SJSA1 (cell line): Measurements from ENCODE around the gene FALEC. TPM values are rescaled to one million over a fixed set of nuclear protein-coding genes. Genes with fewer than 3 reads are reported as not detected.

Experiments used
- DNase-seq, 2 experiments: peaks; one replicate each; pipeline ENCODE4 v3.0.0-alpha.2; 2015 to 2020; ENCODE audit warnings: low spot score in 2 of 2, low read depth in 1 of 2
- H3K27ac ChIP-seq: fragments of 250-450 bp; sonication (Bioruptor Pico); 2 replicates; pipeline ENCODE4 v1.5.1; 2020; ENCODE audit warnings: mild to moderate bottlenecking, moderate library complexity
- H3K27me3 ChIP-seq: fragments of 250-450 bp; sonication (Bioruptor Pico); replicated peaks from 2 replicates; pipeline ENCODE4 v1.5.1; 2020; ENCODE audit warnings: mild to moderate bottlenecking, moderate library complexity
- H3K36me3 ChIP-seq: fragments of 250-450 bp; sonication (Bioruptor Pico); 2 replicates; pipeline ENCODE4 v1.5.1; 2020; ENCODE audit warnings: mild to moderate bottlenecking
- H3K4me1 ChIP-seq: fragments of 250-450 bp; sonication (Bioruptor Pico); replicated peaks from 2 replicates; pipeline ENCODE4 v1.6.1; 2021; ENCODE audit warnings: mild to moderate bottlenecking
- H3K4me3 ChIP-seq: fragments of 250-450 bp; sonication (Bioruptor Pico); 2 replicates; pipeline ENCODE4 v1.5.1; 2020; ENCODE audit warnings: mild to moderate bottlenecking
- H3K9me3 ChIP-seq: fragments of 250-450 bp; sonication (Bioruptor Pico); replicated peaks from 2 replicates; pipeline ENCODE4 v1.5.1; 2020; ENCODE audit warnings: mild to moderate bottlenecking
- total RNA-seq: library from RNA; depleted of rRNA; stranded (reverse); fragments of >200 nt; shearing (Covaris generic); gene quantifications from 2 replicates; pipeline ENCODE4 v1.2.3, GENCODE V29; 2014; rRNA removed

Gene FALEC
- not detected in 2 replicates for total RNA-seq

DNA sequence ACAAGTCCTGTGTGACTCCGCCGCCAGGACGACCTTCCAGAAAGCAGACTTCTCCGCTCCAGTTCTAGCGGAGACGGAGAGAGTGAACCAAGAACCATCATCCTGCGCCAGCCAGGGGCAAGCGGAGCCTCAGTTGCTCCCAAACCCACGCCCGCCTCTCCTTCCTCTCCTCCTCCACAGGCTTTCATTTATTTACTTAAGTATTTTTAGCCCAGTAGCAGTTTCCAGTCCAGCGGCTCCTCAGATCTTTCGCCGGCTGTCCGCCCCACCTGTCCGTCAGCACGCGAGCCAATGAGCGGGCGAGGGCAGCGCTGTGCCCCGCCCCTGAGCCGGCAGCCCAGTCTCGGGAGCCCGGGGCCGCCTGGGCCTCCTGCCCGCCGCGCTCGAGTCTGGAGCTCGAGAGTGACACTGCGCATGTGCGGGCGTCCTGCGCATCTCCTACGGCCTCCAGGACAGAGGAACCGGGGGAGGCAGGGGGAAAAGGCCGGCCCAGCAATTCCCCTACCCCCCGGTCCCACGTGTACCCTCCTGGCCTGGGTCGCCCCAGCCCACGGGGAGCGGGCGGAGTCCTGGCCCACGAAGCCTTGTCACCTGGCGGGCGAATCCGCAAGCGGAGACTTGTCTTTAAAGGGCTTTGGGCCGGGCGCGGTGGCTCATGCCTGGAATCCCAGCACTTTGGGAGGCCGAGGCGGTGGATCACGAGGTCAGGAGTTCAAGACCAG is at the start of gene FALEC:
FALEC (plus strand) TSS at position 425 of the 722 bp plus-strand sequence.
- H3K27ac ChIP-seq = no peak within 1 kb of the TSS; the same call in 1 of the 2 replicates
- peaks cover 15% of the 10 kb centered on the region for H3K4me1 ChIP-seq
- H3K27me3 ChIP-seq = no peaks in the 10 kb centered on the region
- H3K9me3 ChIP-seq = no peaks in the 10 kb centered on the region
- peak; percentile 96 to 97 for DNase-seq
- H3K36me3 ChIP-seq = peaks cover 30% of the 10 kb centered on the region
- peak within 1 kb of the TSS; percentile 44 for H3K4me3 ChIP-seq

DNA sequence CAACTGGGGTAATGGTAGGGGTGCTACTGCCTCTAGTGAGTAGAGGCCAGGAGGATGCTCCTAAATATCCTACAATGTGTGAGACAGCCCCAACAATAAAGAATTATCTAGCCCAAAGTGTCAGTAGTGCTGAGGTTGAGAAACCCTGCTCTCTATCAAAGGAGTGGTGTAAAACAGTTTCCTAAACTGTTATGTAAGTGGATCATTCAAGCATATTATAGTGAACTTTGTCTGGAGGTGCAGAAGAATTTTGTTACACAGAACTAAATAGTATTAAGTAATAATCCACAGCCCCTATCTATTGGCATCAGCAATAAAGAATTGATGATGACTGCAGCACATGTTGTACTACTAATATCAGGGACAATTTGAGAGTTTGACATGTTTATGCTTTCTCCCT is 48.6 kb upstream of the FALEC start:
- no peak overlapping the region for H3K4me3 ChIP-seq

DNA sequence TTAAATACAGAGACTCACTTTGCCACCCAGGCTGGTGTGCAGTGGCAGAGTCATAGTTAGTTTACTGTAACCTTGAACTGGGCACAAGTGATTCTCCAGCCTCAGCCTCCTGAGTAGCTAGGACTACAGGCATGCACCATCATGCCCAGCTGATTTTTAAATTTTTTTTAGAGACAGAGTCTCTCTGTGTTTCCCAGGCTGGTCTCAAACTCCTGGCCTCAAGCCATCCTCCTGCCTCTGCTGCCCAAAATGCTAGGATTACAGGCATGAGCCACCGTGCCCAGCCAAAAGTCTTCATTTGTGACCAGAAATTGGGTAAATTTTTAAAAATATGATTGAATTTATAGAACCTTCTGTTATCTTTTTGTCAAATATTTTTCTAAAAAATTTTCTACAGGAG is 46.3 kb upstream of the FALEC start:
- no peak overlapping the region for H3K27ac ChIP-seq

More for the DNA sequence above, 48.6 kb upstream of the FALEC start:
- H3K4me1 ChIP-seq = no peaks in the 10 kb centered on the region
- peaks cover 43% of the 10 kb centered on the region for H3K36me3 ChIP-seq
- no peak for DNase-seq
- no peaks in the 10 kb centered on the region for H3K27me3 ChIP-seq
- H3K27ac ChIP-seq = no peak overlapping the region
- H3K9me3 ChIP-seq = no peaks in the 10 kb centered on the region

DNA sequence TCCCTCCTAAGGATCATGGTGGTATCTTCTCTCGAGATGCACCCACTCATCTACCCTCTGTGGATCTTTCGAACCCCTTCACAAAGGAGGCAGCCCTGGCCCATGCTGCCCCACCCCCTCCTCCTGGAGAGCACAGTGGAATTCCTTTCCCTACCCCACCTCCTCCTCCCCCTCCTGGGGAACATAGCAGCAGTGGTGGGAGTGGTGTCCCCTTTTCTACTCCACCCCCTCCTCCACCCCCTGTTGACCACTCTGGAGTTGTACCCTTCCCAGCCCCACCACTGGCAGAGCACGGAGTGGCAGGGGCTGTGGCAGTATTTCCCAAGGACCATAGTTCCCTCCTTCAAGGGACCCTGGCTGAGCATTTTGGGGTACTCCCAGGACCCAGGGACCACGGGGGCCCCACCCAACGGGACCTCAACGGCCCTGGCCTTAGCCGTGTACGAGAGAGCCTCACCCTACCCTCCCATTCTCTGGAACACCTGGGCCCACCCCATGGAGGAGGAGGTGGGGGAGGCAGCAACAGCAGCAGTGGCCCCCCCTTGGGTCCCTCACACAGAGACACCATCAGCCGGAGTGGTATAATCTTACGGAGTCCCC is 42.9 kb upstream of the FALEC start:
- DNase-seq = no peak
- Histone ChIP-seq H3K27ac (no peak overlapping the region), H3K4me1 (peaks cover 21% of the 10 kb centered on the region)

More for the DNA sequence above, 46.3 kb upstream of the FALEC start:
- peaks cover 5% of the 10 kb centered on the region; the same call in 1 of the 2 replicates for H3K27me3 ChIP-seq
- H3K4me1 ChIP-seq = no peaks in the 10 kb centered on the region
- H3K4me3 ChIP-seq = no peak overlapping the region
- no peaks in the 10 kb centered on the region for H3K9me3 ChIP-seq
- peaks cover 55% of the 10 kb centered on the region for H3K36me3 ChIP-seq
- no peak for DNase-seq

DNA sequence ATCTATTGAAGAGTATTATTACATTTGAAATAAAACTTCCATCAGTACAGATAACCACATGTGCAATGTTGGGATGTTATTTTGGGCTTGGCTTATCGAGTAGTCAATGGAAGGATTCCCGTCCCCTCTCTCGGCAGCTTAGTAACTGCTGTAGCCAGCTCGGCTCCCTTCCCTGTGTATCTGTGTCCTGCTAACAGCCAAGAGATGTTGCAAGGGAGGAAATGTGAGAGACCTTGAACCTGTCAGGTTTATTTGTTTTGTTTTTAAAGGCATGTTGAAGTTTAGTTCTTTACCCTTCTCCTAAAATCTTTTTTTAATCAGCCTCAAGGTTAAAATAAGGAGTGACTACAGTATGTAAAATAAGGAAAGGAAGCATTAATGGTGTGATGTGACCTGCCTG is 41.9 kb upstream of the FALEC start:
- no peak for DNase-seq
- H3K9me3 ChIP-seq = no peaks in the 10 kb centered on the region
- H3K4me1 ChIP-seq = peaks cover 26% of the 10 kb centered on the region
- no peak overlapping the region for H3K4me3 ChIP-seq
- H3K27ac ChIP-seq = no peak overlapping the region
- H3K36me3 ChIP-seq = peaks cover 38% of the 10 kb centered on the region
- peaks cover 11% of the 10 kb centered on the region; the same call in 1 of the 2 replicates for H3K27me3 ChIP-seq

More for the DNA sequence above, 42.9 kb upstream of the FALEC start:
- H3K36me3 ChIP-seq = peaks cover 38% of the 10 kb centered on the region
- H3K9me3 ChIP-seq = no peaks in the 10 kb centered on the region
- no peak overlapping the region for H3K4me3 ChIP-seq
- H3K27me3 ChIP-seq = peaks cover 11% of the 10 kb centered on the region; the same call in 1 of the 2 replicates

DNA sequence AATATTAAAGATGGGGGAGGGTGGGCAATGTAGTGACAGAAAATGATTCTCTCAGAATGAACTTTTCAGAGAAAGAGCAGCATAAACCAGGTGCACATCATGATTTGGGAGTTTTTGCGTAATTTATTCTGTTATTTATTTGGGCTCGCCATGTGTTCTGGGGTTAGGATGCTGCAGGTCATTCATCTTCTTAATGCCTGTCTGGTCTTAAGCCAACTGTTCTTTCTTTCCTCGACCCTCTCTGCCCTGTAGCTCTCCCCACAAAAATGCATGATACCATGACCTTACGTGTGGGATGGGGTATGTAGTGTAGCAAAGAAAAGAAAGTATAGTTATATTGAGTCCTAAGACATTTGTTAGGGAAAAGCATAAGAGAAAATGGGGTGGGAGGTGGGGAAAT is 40.7 kb upstream of the FALEC start:
- no peaks in the 10 kb centered on the region for H3K9me3 ChIP-seq
- peaks cover 26% of the 10 kb centered on the region for H3K4me1 ChIP-seq
- H3K4me3 ChIP-seq = no peak overlapping the region
- peaks cover 35% of the 10 kb centered on the region for H3K36me3 ChIP-seq
- H3K27ac ChIP-seq = no peak overlapping the region
- no peak for DNase-seq
- H3K27me3 ChIP-seq = peaks cover 20% of the 10 kb centered on the region

DNA sequence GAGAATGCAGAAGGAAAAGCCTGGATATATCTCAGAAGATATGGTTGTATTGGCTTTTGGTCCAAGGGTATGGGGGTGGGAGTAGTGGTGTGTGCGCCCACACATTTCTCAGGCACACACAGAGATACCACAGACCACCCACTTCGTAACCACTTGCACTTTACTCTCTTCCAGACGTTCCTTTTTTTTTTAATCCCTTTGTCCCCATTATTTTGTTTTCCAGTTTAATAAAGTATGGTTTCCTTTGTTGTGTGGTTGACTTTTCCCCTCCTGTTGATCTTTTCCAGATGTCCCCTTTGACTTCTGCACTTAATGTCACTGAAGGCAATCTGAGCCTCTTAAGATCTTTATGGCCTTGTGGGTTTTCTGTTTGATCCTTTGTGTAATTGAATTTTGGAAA is 38.8 kb upstream of the FALEC start:
- H3K36me3 ChIP-seq = peaks cover 16% of the 10 kb centered on the region
- DNase-seq = peak; percentile 61 to 79
- peaks cover 20% of the 10 kb centered on the region for H3K27me3 ChIP-seq

DNA sequence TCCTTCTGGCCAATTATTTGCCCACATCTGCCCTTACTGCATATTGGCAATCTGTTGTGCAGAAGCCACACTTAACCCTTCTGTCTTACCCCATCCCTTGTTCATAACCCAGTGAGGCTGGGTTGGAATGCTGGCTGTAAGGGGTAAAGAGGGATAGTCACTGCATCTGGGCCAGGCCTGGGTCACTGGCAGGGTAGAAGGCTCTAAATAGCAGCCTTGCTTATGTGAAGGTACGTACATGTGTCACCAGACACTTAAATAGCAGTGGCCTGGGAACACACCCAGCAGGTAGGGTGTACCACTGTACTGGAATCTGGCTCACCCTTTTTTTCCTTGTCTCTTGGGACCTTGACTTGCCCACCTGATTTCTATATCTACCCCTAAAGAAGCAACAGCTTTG is 38.2 kb upstream of the FALEC start:
- Histone ChIP-seq H3K27me3 (peaks cover 20% of the 10 kb centered on the region), H3K4me3 (no peak overlapping the region), H3K36me3 (peaks cover 10% of the 10 kb centered on the region), H3K27ac (no peak overlapping the region), H3K9me3 (no peaks in the 10 kb centered on the region), H3K4me1 (peaks cover 26% of the 10 kb centered on the region)
- no peak for DNase-seq

More for the DNA sequence above, 38.8 kb upstream of the FALEC start:
- Histone ChIP-seq H3K27ac (no peak overlapping the region), H3K9me3 (no peaks in the 10 kb centered on the region), H3K4me3 (no peak overlapping the region), H3K4me1 (peaks cover 26% of the 10 kb centered on the region)

DNA sequence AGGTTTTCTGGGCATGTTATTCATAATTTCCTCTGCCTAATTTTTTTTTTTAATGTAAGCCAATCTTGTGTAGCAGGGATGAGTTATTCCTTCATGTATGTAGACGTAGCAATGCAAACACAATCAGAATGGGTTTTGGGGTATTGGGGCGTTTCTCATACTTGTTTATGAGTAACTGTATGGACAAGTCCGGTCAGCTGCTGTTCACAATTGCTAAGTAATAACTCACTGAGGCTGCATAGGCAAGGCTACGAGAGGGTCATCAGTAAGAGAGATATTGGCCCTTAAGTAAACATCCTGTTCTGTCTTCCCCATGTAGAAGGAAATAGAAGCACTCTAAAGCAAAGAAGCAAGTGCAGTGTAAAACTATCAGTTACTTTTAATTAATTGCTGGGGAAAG is 37.8 kb upstream of the FALEC start:
- DNase-seq = no peak
- H3K27me3 ChIP-seq = peaks cover 20% of the 10 kb centered on the region
- peaks cover 26% of the 10 kb centered on the region for H3K4me1 ChIP-seq
- H3K4me3 ChIP-seq = no peak overlapping the region
- no peak overlapping the region for H3K27ac ChIP-seq
- H3K36me3 ChIP-seq = peaks cover 6% of the 10 kb centered on the region
- no peaks in the 10 kb centered on the region for H3K9me3 ChIP-seq

DNA sequence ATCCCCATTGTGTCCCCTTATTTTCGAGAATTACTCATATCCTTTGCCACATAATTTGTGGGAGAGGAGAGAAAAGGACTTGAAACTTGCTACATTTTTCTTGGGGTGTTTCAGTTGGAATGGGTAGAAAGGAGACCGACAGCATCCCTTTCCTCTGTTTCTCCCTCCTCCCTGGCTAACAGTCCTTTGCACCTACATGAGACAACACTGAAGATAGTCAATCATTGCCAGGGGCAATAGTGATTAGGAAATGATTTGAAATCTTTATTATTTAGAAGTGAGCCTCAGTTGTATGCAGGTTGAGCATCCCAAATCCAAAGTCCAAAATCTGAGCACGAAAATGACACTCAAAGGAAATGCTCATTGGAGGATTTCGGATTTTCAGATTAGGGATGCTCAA is 36.2 kb upstream of the FALEC start:
- H3K4me1 ChIP-seq = peaks cover 26% of the 10 kb centered on the region
- H3K4me3 ChIP-seq = no peak overlapping the region
- no peaks in the 10 kb centered on the region for H3K9me3 ChIP-seq
- no peak overlapping the region for H3K27ac ChIP-seq
- H3K36me3 ChIP-seq = no peaks in the 10 kb centered on the region
- DNase-seq = no peak
- peaks cover 15% of the 10 kb centered on the region for H3K27me3 ChIP-seq

DNA sequence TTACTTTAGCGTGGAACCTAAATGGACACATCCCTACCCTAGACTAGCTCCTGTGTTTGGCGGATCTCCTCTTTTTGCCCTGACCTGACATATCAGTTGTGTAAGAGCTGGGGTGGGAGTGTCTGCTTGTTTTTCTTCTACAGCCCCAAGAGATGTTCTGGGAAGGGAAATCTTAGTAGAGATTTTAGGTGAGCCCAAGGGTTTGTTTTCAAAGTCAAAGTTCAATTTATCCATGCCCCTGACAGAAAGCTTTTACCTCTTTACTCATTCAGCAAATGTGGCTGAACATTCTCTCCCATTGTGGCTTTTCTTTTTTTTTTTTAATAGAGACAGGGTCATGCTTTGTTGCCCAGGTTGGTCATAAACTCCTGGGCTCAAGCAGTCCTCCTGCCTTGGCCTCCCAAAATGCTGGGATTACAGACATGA is 35.6 kb upstream of the FALEC start:
- Histone ChIP-seq H3K4me1 (peaks cover 30% of the 10 kb centered on the region), H3K36me3 (no peaks in the 10 kb centered on the region), H3K27ac (no peak overlapping the region), H3K4me3 (no peak overlapping the region), H3K27me3 (peaks cover 15% of the 10 kb centered on the region), H3K9me3 (no peaks in the 10 kb centered on the region)
- no peak for DNase-seq

DNA sequence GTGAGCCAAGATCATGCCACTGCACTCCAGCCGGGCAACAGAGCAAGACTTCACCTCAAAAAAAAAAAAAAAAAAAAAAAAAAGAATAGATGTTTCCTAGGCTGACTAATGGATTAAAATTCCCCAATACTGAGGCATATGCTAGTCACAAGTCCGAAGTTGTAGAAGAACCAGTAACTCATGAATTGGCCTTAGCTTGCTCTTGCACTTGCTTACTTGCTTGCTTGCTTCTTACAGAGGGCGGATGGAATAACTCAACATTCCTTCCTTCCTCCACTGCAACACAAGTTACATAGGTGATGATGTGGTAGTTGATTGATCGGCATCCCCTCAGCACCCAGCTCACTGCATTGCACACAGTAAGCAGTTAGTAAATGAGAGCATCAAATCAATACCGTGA is 31.1 kb upstream of the FALEC start:
- Histone ChIP-seq H3K36me3 (peaks cover 8% of the 10 kb centered on the region), H3K9me3 (no peaks in the 10 kb centered on the region), H3K4me1 (peaks cover 12% of the 10 kb centered on the region; the same call in 1 of the 2 replicates), H3K27ac (no peak overlapping the region), H3K4me3 (no peak overlapping the region), H3K27me3 (peaks cover 4% of the 10 kb centered on the region)
- DNase-seq = no peak

DNA sequence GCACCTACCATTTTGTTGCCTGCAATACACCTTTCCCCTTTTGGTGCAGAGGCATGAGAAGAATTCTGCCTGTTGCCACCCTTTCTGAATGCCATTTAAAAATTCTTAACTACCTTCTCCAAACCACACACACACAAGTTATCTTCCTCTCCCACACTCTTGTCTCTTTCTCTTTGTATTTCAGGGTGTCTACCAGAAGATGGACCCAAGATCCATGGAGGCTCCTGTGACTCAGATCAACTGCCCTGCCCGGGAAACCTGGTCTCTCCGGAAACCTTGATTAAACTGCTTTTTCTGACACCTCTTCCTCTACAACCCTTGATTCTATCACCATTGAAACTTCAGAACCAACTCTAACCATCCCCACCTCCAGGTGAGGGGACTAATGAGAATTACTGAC is 30.7 kb upstream of the FALEC start:
- no peaks in the 10 kb centered on the region for H3K9me3 ChIP-seq
- H3K4me1 ChIP-seq = peaks cover 12% of the 10 kb centered on the region; the same call in 1 of the 2 replicates
- DNase-seq = no peak
- H3K4me3 ChIP-seq = no peak overlapping the region
- H3K27ac ChIP-seq = no peak overlapping the region
- no peaks in the 10 kb centered on the region; the same call in 1 of the 2 replicates for H3K27me3 ChIP-seq
- H3K36me3 ChIP-seq = peaks cover 10% of the 10 kb centered on the region
